Pancreas (tissue), 10 donors: ENCODE measurements around the gene FSTL4. TPM values are rescaled to one million over a fixed set of nuclear protein-coding genes. Genes with fewer than 3 reads are reported as not detected.

Experiments
- ATAC-seq, 4 donors: fragments of 200-7000 bp; cut with Tn5 transposase; one replicate each; pipeline versions ENCODE4 v1.8.0 to v1.9.1; 2020; ENCODE audit warnings: mild to moderate bottlenecking in 4 of 4, moderate library complexity in 4 of 4
- DNase-seq, 6 donors: peaks; one replicate each; pipeline ENCODE4 v3.0.0-alpha.2; 2020
- FAIRE-seq: peaks from 2 replicates; lab custom pipeline; 2012; peaks lifted over from hg19 to GRCh38; lab: Jason Lieb, UNC
- H3K27ac ChIP-seq, 4 donors: fragments of 200-600 bp; sonication (generic); 1 replicate in 3 of 4; 2 replicates in 1 of 4; pipeline versions ENCODE4 v1.5.0 to v1.8.0; 2020
- H3K27me3 ChIP-seq, 4 donors: fragments of 200-600 bp; one replicate each; pipeline ENCODE4 v1.8.0; 2021
- H3K36me3 ChIP-seq, 3 donors: fragments of 200-600 bp; sonication (generic) in 1 of 3; one replicate each; pipeline versions ENCODE4 v1.5.0 to v1.8.0; 2020 to 2021
- H3K4me1 ChIP-seq, 3 donors: fragments of 200-600 bp; one replicate each; pipeline ENCODE4 v1.8.0; 2021
- H3K4me3 ChIP-seq, 4 donors: fragments of 200-600 bp; sonication (generic) in 2 of 4; one replicate each; pipeline versions ENCODE4 v1.5.0 to v1.8.0; 2020 to 2021
- H3K9me3 ChIP-seq, 4 donors: fragments of 200-600 bp; one replicate each; pipeline ENCODE4 v1.8.0; 2021
- CTCF ChIP-seq, 4 donors: fragments of 200-600 bp; sonication (generic) in 3 of 4; IDR thresholded peaks; one replicate each; pipeline versions ENCODE4 v1.5.0 to v1.8.0; 2021; ENCODE audit warnings: antibody characterized with exemption in 4 of 4
- WGBS, 2 donors: extraction: QIAGEN DNeasy Blood & Tissue Kit; methylation state at CpG; one replicate each; pipeline ENCODE4 v1.1.7; 2013; 5-methylcytosine and 5-hydroxymethylcytosine counted together
- intact Hi-C, 3 donors: fragments of 100-400 bp; cut with DNase I; formaldehyde crosslinking; loops; one replicate each; pipeline versions ENCODE4 v1.11.1 to v1.14.2; 2022
- polyA plus RNA-seq, 2 donors: library from polyadenylated mRNA; stranded (reverse); fragments of 200-250 nt; gene quantifications; one replicate each; pipeline ENCODE4 v1.2.3, GENCODE V29; 2013
- total RNA-seq, 6 donors: library from RNA; stranded (reverse); fragmentation: NEBNext Ultra II Directional in 4 of 6; extraction: Animal tissue kit (Norgen Biotek cat#: 25700) in 4 of 6; gene quantifications; one replicate each; pipeline versions ENCODE4 v1.2.1 to v1.2.4, GENCODE V29; 2021 to 2023
- donor health status: healthy with polysubstance abuse.
- donor health status: DM: no; HTN: no; CAD: no; lungs with moderate emphysema.
- donor health status: DM: no; HTN: no; CAD: no.
- donor health status: control.
- donor health status: control.
- donor health status: Bipolar disorder and iron deficiency.
- donor health status: DM: yes; HTN: yes; CAD: no.
- donor health status: DM: no; HTN: no; CAD: no.
- donor health status: DM: no; HTN: no; CAD: no.
- donor health status: DM: yes; HTN: yes; CAD: no.

Gene FSTL4
- total and polyA plus RNA-seq, 8 donors: 0.68 to 2.4 (median 1.4) TPM

DNA sequence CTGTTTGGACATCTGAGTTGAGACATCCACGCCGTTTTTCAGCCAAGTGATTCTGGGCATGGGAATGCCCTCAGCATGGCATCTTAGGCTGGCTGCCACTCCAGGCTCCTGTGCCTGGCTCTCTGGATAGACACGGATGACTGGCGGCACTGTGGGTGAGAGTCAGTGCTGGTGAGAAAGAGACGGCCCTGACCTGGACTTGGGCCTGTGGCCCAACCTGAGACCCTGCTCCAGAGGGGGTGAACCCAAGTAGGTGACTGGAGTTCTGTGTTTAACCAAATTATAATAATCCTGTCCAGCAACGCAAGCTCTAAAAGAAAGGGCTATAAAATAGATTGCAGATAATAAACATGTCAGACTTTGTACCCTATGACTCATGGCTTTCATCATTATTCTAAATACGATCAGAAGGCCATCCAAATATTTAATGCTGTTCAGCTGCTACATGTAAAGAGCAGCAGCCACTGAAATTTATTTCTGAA is 386.6 kb downstream of the FSTL4 start:
- FAIRE-seq: no peak
- 43 to 44% methylated on average over 7 of the region's 7 CpGs for WGBS, 2 donors
- H3K27ac ChIP-seq: peak overlapping the region in 3 of 4 donors; percentile 48 to 59 (median 51)

DNA sequence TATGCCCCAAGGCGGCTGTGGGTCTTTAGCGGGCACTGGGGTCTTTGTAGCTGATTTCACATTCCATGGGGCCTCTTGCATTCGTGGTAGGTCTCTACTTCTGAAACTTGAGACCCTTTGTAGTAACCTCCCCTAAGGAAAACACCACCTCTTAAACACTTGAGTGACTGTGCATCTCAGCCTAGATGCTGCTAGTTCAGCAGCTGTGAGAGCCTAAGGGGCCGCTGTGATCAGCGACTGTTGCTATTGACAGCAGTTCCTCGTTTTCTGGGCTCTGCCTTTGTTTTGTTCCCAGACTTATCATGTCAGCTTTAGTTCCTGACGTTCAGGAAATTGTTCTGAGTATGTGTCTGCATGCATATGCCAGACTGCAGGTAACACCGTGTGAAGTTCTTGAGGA is 389.4 kb downstream of the FSTL4 start:
- Histone ChIP-seq H3K4me1 (peaks cover 6 to 13% (median 10%) of the 10 kb centered on the region in 3 donors), H3K4me3 (no peak overlapping the region), H3K36me3 (no peaks in the 10 kb centered on the region), H3K27ac (no peak overlapping the region), H3K9me3 (no peaks in the 10 kb centered on the region), H3K27me3 (no peaks in the 10 kb centered on the region)
- ATAC-seq (no peak), FAIRE-seq (no peak), DNase-seq (no peak)
- WGBS, 2 donors: 70 to 76% methylated on average over 8 of the region's 8 CpGs
- intact Hi-C loops: no loop called here
- no peak for TF ChIP-seq CTCF (IDR thresholded peaks at IDR 0.05)

More for the DNA sequence above, 386.6 kb downstream of the FSTL4 start:
- Histone ChIP-seq H3K27me3 (no peaks in the 10 kb centered on the region), H3K4me1 (peaks cover 6 to 13% (median 10%) of the 10 kb centered on the region in 3 donors), H3K36me3 (no peaks in the 10 kb centered on the region), H3K4me3 (no peak overlapping the region), H3K9me3 (no peaks in the 10 kb centered on the region)
- peak in 2 of 6 donors; percentile 42 to 59 for DNase-seq
- peak; percentile 83 to 85 (median 85) for ATAC-seq
- TF ChIP-seq CTCF (IDR thresholded peaks at IDR 0.05): no peak
- intact Hi-C loops: no loop called here

GRCh38 chr5:133222521-133222920 is 389.8 kb downstream of the FSTL4 start:
- Histone ChIP-seq H3K4me3 (no peak overlapping the region), H3K36me3 (no peaks in the 10 kb centered on the region), H3K9me3 (no peaks in the 10 kb centered on the region), H3K27ac (no peak overlapping the region), H3K27me3 (no peaks in the 10 kb centered on the region), H3K4me1 (peaks cover 6 to 13% (median 10%) of the 10 kb centered on the region in 3 donors)
- WGBS, 2 donors: 85 to 88% methylated on average over 4 of the region's 4 CpGs
- no peak for DNase-seq
- no peak for TF ChIP-seq CTCF (IDR thresholded peaks at IDR 0.05)
- no peak for ATAC-seq
- intact Hi-C loops: no loop called here
- FAIRE-seq: no peak

DNA sequence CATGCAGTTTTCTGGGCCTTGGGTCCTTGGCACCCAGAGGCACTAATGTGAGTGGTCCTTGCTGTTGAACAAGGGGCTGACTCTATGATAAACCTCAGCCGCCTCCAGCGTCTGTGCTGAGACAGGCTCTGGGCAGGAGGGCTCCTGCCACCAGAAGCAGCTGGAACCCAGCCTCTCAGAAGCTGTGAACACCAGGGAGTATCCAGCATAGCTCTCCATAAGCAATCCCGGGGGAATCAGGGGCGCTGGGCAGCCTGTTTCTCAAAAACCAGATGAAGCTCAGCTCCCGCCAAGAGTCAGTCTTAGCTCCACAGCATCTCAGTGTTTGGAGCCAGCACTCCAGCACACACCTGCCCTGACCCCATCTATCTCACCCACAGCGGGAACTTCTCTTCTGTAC is 390.3 kb downstream of the FSTL4 start:
- Histone ChIP-seq H3K36me3 (no peaks in the 10 kb centered on the region), H3K27ac (no peak overlapping the region), H3K4me3 (no peak overlapping the region), H3K9me3 (no peaks in the 10 kb centered on the region), H3K4me1 (peaks cover 6 to 13% (median 10%) of the 10 kb centered on the region in 3 donors), H3K27me3 (no peaks in the 10 kb centered on the region)
- 93 to 94% methylated on average over 6 of the region's 6 CpGs for WGBS, 2 donors
- TF ChIP-seq CTCF (IDR thresholded peaks at IDR 0.05): no peak
- FAIRE-seq (no peak), DNase-seq (no peak), ATAC-seq (no peak)
- intact Hi-C loops: no loop called here

- Histone ChIP-seq H3K27ac (no peak overlapping the region), H3K4me1 (peaks cover 2 to 10% (median 4%) of the 10 kb centered on the region in 3 donors), H3K4me3 (no peak overlapping the region), H3K9me3 (no peaks in the 10 kb centered on the region), H3K36me3 (no peaks in the 10 kb centered on the region), H3K27me3 (no peaks in the 10 kb centered on the region)
- intact Hi-C loops: no loop called here
- 83 to 86% methylated on average over 12 of the region's 12 CpGs for WGBS, 2 donors
- DNase-seq: no peak
- FAIRE-seq: no peak
- no peak for ATAC-seq
- TF ChIP-seq CTCF (IDR thresholded peaks at IDR 0.05): no peak
Measured at GRCh38 chr5:133220851-133221674, 391.3 kb downstream of the FSTL4 start.
